Natural killer cell (primary cell): ENCODE data around the gene PBOV1. TPM values are rescaled to one million over a fixed set of nuclear protein-coding genes. Genes with fewer than 3 reads are reported as not detected.

ENCODE experiments used
- ATAC-seq, 3 donors: fragments of 150-1000 bp in 2 of 3; fragments of 200-7000 bp in 1 of 3; cut with Tn5 transposase; 1 replicate in 1 of 3; 2 replicates in 2 of 3; pipeline ENCODE4 v1.10.0; 2021; ENCODE audit warnings: mild to moderate bottlenecking in 2 of 3, moderate library complexity in 2 of 3
- DNase-seq, 2 donors: peaks; one replicate each; pipeline versions ENCODE4 v3.0.0 to v3.0.0-alpha.2; 2013 to 2021; ENCODE audit warnings: mixed read lengths in 1 of 2
- H3K27ac ChIP-seq: one replicate; pipeline ENCODE4 v1.5.1; 2013; ENCODE audit warnings: mild to moderate bottlenecking, low read length
- H3K27me3 ChIP-seq: one replicate; pipeline ENCODE4 v1.6.1; 2013; ENCODE audit warnings: low read length; ENCODE audit not compliant: control insufficient read depth, insufficient read depth
- H3K36me3 ChIP-seq: one replicate; pipeline ENCODE4 v1.6.1; 2013; ENCODE audit warnings: low read length; ENCODE audit not compliant: control insufficient read depth, insufficient read depth
- H3K4me1 ChIP-seq: one replicate; pipeline ENCODE4 v1.6.1; 2013; ENCODE audit warnings: low read length; ENCODE audit not compliant: control insufficient read depth, insufficient read depth
- H3K4me3 ChIP-seq: one replicate; pipeline ENCODE4 v1.5.1; 2013; ENCODE audit warnings: low read length
- H3K9me3 ChIP-seq: one replicate; pipeline ENCODE4 v1.6.1; 2013; ENCODE audit warnings: low read length; ENCODE audit not compliant: control insufficient read depth, insufficient read depth
- H3K27ac Mint-ChIP-seq, 2 donors: one replicate each; pipeline ENCODE4 v1.8.0; 2022; ENCODE audit warnings: mild to moderate bottlenecking in 2 of 2, mixed read lengths in 2 of 2, moderate library complexity in 1 of 2
- H3K27me3 Mint-ChIP-seq, 2 donors: one replicate each; pipeline ENCODE4 v1.8.0; 2022; ENCODE audit warnings: low read depth in 2 of 2, mixed read lengths in 2 of 2
- H3K36me3 Mint-ChIP-seq: one replicate; pipeline ENCODE4 v1.8.0; 2022; ENCODE audit warnings: mixed read lengths
- H3K4me1 Mint-ChIP-seq, 2 donors: one replicate each; pipeline ENCODE4 v1.8.0; 2022; ENCODE audit warnings: mixed read lengths in 2 of 2
- H3K4me3 Mint-ChIP-seq: one replicate; pipeline ENCODE4 v1.8.0; 2022; ENCODE audit warnings: mild to moderate bottlenecking, moderate library complexity, mixed read lengths
- H3K9me3 Mint-ChIP-seq, 2 donors: one replicate each; pipeline ENCODE4 v1.8.0; 2022; ENCODE audit warnings: mixed read lengths in 2 of 2
- WGBS: methylation state at CpG from one replicate; pipeline ENCODE4 v1.1.7; 2013; ENCODE audit warnings: missing lambda C conversion rate; ENCODE audit not compliant: insufficient coverage; 5-methylcytosine and 5-hydroxymethylcytosine counted together
- intact Hi-C: fragments of 100-400 bp; cut with micrococcal nuclease; formaldehyde crosslinking; loops from one replicate; pipeline ENCODE4 v1.14.2; 2022
- total RNA-seq, 4 donors: library from RNA; stranded (reverse); fragments of 120-200 nt in 1 of 4; gene quantifications; one replicate each; pipeline versions ENCODE4 v1.2.3 to v1.2.4, GENCODE V29; 2013 to 2022
- TF ChIP-seq, protein P1 (sequence below): fragments of 200-600 bp; IDR thresholded peaks from one replicate; pipeline ENCODE4 v1.8.0; 2022; ENCODE audit warnings: antibody characterized with exemption

The PBOV1 gene
- total RNA-seq, 3 donors from 2014 or later (not counting 1 experiment from before 2014, with no cell fraction given), result not detected

DNA sequence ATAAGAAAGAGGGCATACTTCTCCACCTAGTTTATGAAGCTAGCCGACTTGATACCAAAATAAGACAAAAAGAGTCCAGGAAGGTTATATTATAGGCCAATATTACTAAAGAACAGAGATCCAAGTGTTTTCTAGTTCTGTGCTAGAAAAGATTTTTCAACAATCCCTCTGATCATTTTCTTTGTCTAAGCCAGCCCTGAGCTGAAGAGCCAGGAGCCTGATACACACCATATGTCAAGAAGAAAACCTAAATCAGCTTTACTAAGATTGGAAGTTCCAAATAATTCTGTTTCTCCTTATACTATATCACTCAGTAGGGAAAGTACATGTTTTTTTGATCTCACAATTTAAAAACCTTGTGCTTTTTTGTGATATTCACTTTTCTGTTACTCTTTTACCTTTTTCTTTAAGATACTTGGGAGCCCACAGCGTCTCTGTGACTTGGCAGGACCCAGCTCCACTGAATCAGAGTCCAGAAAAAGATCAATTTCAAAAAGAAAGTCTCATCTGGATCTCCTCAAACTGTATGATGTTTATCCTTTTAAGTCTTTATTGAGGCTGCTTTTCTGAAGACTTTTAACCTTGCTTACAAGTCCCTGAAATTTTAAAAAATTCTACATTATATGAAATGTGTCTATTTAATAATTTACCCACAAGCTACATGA is 43.0 kb upstream of the PBOV1 start:
- no peak overlapping the region for H3K27ac Mint-ChIP-seq
- no peak for DNase-seq
- intact Hi-C loops, result no loop called here
- Histone ChIP-seq H3K27me3 (no peaks in the 10 kb centered on the region), H3K4me1 (no peaks in the 10 kb centered on the region), H3K27ac (no peak overlapping the region), H3K9me3 (no peaks in the 10 kb centered on the region), H3K36me3 (no peaks in the 10 kb centered on the region), H3K4me3 (no peak overlapping the region)
- 100% methylated on average over 1 of the region's 2 CpGs for WGBS
- H3K27me3 Mint-ChIP-seq, result peaks cover 8 to 10% of the 10 kb centered on the region in 2 donors
- no peaks in the 10 kb centered on the region for H3K9me3 Mint-ChIP-seq
- no peaks in the 10 kb centered on the region for H3K4me1 Mint-ChIP-seq
- no peaks in the 10 kb centered on the region for H3K36me3 Mint-ChIP-seq
- no peak for ATAC-seq
- TF ChIP-seq, protein P1, sequence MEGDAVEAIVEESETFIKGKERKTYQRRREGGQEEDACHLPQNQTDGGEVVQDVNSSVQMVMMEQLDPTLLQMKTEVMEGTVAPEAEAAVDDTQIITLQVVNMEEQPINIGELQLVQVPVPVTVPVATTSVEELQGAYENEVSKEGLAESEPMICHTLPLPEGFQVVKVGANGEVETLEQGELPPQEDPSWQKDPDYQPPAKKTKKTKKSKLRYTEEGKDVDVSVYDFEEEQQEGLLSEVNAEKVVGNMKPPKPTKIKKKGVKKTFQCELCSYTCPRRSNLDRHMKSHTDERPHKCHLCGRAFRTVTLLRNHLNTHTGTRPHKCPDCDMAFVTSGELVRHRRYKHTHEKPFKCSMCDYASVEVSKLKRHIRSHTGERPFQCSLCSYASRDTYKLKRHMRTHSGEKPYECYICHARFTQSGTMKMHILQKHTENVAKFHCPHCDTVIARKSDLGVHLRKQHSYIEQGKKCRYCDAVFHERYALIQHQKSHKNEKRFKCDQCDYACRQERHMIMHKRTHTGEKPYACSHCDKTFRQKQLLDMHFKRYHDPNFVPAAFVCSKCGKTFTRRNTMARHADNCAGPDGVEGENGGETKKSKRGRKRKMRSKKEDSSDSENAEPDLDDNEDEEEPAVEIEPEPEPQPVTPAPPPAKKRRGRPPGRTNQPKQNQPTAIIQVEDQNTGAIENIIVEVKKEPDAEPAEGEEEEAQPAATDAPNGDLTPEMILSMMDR, result no peak
- H3K4me3 Mint-ChIP-seq, result no peak overlapping the region

DNA sequence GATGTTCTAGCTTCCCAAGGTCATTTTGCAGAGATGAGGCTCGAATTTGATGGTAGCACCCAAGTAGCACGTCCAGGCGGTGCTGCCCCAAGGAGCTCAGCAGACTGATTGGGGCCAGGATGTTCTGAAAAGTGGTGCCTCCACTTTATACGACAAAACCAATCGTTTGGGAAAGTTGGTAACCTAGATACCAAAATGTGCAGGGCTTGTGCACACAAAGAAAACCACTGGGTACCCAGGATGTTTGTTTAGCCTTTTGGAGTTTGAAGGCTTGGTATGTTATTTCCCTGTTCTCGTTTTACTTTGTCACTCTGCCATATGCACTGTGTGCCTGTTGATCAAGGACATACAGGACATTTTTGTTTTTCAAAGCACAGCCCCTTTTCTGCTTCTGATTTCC is 40.7 kb upstream of the PBOV1 start:
- no peak overlapping the region for H3K4me3 ChIP-seq
- no peaks in the 10 kb centered on the region for H3K36me3 Mint-ChIP-seq
- no peak for ATAC-seq
- H3K4me1 ChIP-seq, result no peaks in the 10 kb centered on the region
- H3K27me3 ChIP-seq, result no peaks in the 10 kb centered on the region
- H3K9me3 ChIP-seq, result no peaks in the 10 kb centered on the region
- H3K4me3 Mint-ChIP-seq, result no peak overlapping the region
- TF ChIP-seq, protein P1, result no peak
- H3K27ac ChIP-seq, result no peak overlapping the region
- no peaks in the 10 kb centered on the region for H3K4me1 Mint-ChIP-seq
- no peaks in the 10 kb centered on the region for H3K36me3 ChIP-seq
- H3K27me3 Mint-ChIP-seq, result peaks cover 2 to 10% of the 10 kb centered on the region in 2 donors
- no peak for DNase-seq
- no peaks in the 10 kb centered on the region for H3K9me3 Mint-ChIP-seq
- intact Hi-C loops, result no loop called here
- WGBS, result 80% methylated on average over 6 of the region's 6 CpGs
- H3K27ac Mint-ChIP-seq, result no peak overlapping the region

DNA sequence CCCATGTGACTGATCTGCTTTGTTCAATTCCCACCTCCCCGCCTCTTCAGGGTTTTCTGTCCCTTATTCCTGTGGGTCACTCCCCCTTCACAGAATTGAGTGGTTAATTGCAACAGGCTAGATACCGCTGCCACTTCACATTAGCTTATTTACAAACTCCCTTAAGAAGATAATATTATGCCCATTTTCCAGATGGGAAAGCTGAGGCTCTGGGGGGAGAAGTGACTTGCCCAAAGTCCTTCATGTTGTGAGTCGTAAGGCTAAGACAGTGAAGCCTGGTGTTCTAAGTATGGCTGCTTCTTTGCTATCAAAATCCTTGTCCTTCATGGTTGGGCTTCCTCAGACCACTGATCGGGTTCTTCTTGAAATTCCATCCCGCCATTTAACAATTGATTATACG is 39.9 kb upstream of the PBOV1 start:
- H3K4me3 ChIP-seq, result no peak overlapping the region
- no peaks in the 10 kb centered on the region for H3K36me3 Mint-ChIP-seq
- intact Hi-C loops, result no loop called here
- ATAC-seq (no peak), DNase-seq (no peak)
- H3K9me3 ChIP-seq, result no peaks in the 10 kb centered on the region
- no peaks in the 10 kb centered on the region for H3K27me3 ChIP-seq
- H3K4me1 Mint-ChIP-seq, result no peaks in the 10 kb centered on the region
- H3K27me3 Mint-ChIP-seq, result peaks cover 6 to 10% of the 10 kb centered on the region in 2 donors
- H3K36me3 ChIP-seq, result no peaks in the 10 kb centered on the region
- no peak overlapping the region for H3K27ac Mint-ChIP-seq
- TF ChIP-seq, protein P1, result no peak
- H3K9me3 Mint-ChIP-seq, result no peaks in the 10 kb centered on the region
- WGBS, result 94% methylated on average over 3 of the region's 6 CpGs
- H3K4me3 Mint-ChIP-seq, result no peak overlapping the region
- no peaks in the 10 kb centered on the region for H3K4me1 ChIP-seq
- H3K27ac ChIP-seq, result no peak overlapping the region

DNA sequence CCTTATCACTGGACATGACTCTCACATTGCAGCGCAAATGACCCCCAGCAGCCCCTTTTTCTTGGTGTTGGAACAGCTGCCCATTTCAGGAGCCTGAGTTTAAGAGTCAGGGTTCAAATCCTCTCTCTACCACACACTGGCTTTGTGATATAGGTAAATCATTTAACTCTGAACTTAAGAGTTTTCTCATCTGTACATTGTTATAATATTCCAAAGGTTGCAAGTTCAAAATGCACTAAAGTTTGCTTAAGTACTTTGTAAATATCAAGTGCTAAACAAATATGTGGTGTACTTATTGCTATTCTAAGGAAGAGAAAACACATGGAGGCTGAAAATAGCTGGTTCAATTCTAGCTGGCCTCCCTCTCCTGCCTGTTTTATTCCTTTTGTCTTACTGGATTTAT is 39.3 kb upstream of the PBOV1 start:
- intact Hi-C loops, result no loop called here
- Histone ChIP-seq H3K27me3 (no peaks in the 10 kb centered on the region), H3K36me3 (no peaks in the 10 kb centered on the region), H3K4me3 (no peak overlapping the region), H3K27ac (no peak overlapping the region), H3K4me1 (no peaks in the 10 kb centered on the region), H3K9me3 (no peaks in the 10 kb centered on the region)
- Mint-ChIP-seq H3K36me3 (no peaks in the 10 kb centered on the region), H3K27me3 (peaks cover 6 to 10% of the 10 kb centered on the region in 2 donors), H3K4me3 (no peak overlapping the region), H3K9me3 (no peaks in the 10 kb centered on the region), H3K4me1 (no peaks in the 10 kb centered on the region), H3K27ac (no peak overlapping the region)
- TF ChIP-seq, protein P1, result no peak
- WGBS, result 100% methylated on average over 1 of the region's 1 CpG
- no peak for DNase-seq
- no peak for ATAC-seq
